ENCODE data around the gene PDE4D.

Gene PDE4D

DNA sequence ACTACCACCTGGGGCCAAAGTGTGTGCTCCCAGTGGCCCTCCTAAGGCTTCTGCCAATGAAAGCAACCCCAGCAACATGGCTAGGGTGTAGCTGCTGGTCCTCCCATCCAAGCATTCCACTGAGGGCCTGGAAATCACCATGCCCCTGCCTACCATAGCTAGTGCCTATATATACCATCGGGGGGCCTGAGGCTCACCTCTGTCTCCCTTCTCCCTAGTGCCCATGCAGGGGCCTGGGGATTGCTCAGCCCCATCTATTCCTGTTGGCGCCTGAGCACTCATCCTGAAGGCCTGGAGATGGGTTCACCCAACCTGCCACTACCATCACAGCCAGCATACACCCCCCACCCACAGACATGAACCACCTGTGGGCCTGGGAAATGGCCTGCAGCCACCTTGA, 943.3 kb downstream of the PDE4D start:
- H3K9me3 ChIP-seq (replicated peaks; ENCODE audit: insufficient read depth, low read length), result no peaks in the 10 kb centered on the region

DNA sequence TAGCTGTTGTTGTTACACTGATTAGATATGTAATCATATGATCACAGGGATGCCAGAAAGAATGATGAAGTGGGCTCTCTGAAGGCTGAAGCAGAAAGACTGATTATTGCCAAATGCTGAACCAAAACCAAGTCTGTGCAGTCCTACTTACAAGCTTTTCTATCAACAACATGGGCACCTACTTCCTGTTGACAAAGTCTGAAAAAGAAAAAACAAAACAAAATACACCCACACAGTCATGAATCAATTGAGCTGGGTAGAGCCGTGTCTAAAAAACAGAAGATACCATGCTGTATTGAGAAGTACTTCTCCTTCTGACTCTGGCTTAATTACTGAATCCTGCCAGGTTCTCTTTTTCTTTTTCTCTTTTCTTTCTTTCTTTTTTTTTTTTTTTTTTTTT, 947.3 kb downstream of the PDE4D start:
- H3K79me2 ChIP-seq (ENCODE audit: low read length), result no peaks in the 10 kb centered on the region
- no peak for TF ChIP-seq EZH2 (optimal IDR thresholded peaks at IDR 0.05; ENCODE audit: low read depth, low read length)
- TF ChIP-seq, protein P1, sequence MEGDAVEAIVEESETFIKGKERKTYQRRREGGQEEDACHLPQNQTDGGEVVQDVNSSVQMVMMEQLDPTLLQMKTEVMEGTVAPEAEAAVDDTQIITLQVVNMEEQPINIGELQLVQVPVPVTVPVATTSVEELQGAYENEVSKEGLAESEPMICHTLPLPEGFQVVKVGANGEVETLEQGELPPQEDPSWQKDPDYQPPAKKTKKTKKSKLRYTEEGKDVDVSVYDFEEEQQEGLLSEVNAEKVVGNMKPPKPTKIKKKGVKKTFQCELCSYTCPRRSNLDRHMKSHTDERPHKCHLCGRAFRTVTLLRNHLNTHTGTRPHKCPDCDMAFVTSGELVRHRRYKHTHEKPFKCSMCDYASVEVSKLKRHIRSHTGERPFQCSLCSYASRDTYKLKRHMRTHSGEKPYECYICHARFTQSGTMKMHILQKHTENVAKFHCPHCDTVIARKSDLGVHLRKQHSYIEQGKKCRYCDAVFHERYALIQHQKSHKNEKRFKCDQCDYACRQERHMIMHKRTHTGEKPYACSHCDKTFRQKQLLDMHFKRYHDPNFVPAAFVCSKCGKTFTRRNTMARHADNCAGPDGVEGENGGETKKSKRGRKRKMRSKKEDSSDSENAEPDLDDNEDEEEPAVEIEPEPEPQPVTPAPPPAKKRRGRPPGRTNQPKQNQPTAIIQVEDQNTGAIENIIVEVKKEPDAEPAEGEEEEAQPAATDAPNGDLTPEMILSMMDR (IDR thresholded peaks at IDR 0.05; ENCODE audit: low read length), result no peak
- TF ChIP-seq EZH2phosphoT487 (IDR thresholded peaks at IDR 0.05; ENCODE audit: low read length), result no peak
- H3K27ac ChIP-seq (ENCODE audit: low read length), result no peak overlapping the region
- no peaks in the 10 kb centered on the region for H3F3A ChIP-seq (ENCODE audit: insufficient read depth, low read length)
- no peak overlapping the region for H3K4me2 ChIP-seq (ENCODE audit: low read depth, low read length)
- H3K4me1 ChIP-seq (ENCODE audit: low read length), result no peaks in the 10 kb centered on the region
- no peaks in the 10 kb centered on the region for H3K36me3 ChIP-seq (replicated peaks; ENCODE audit: insufficient read depth, low read length)
- H3K9ac ChIP-seq (ENCODE audit: low read length), result no peak overlapping the region
- DNase-seq, result no peak
- H3K9me3 ChIP-seq (replicated peaks; ENCODE audit: insufficient read depth, low read length), result no peaks in the 10 kb centered on the region
- no peak overlapping the region for H3K4me3 ChIP-seq (ENCODE audit: low read length)
- no peaks in the 10 kb centered on the region for H3K9me2 ChIP-seq (replicated peaks; ENCODE audit: insufficient read depth, low read length)
- no peak overlapping the region for H2AFZ ChIP-seq (ENCODE audit: low read length)
- H3K27me3 ChIP-seq (replicated peaks; ENCODE audit: insufficient read depth, low read length), result no peaks in the 10 kb centered on the region
- no peaks in the 10 kb centered on the region for H4K20me1 ChIP-seq (ENCODE audit: insufficient read depth, low read length)

More for the DNA sequence above, 943.3 kb downstream of the PDE4D start:
- Histone ChIP-seq H3K9ac (ENCODE audit: low read length) (no peak overlapping the region), H4K20me1 (ENCODE audit: insufficient read depth, low read length) (no peaks in the 10 kb centered on the region), H3K4me1 (ENCODE audit: low read length) (no peaks in the 10 kb centered on the region), H3K4me2 (ENCODE audit: low read depth, low read length) (no peak overlapping the region), H3K36me3 (replicated peaks; ENCODE audit: insufficient read depth, low read length) (no peaks in the 10 kb centered on the region), H3F3A (ENCODE audit: insufficient read depth, low read length) (no peaks in the 10 kb centered on the region), H3K27me3 (replicated peaks; ENCODE audit: insufficient read depth, low read length) (no peaks in the 10 kb centered on the region), H3K9me2 (replicated peaks; ENCODE audit: insufficient read depth, low read length) (no peaks in the 10 kb centered on the region), H3K79me2 (ENCODE audit: low read length) (no peaks in the 10 kb centered on the region), H3K4me3 (ENCODE audit: low read length) (no peak overlapping the region), H3K27ac (ENCODE audit: low read length) (no peak overlapping the region), H2AFZ (ENCODE audit: low read length) (no peak overlapping the region)
- TF ChIP-seq EZH2phosphoT487 (IDR thresholded peaks at IDR 0.05; ENCODE audit: low read length), result no peak
- no peak for TF ChIP-seq EZH2 (optimal IDR thresholded peaks at IDR 0.05; ENCODE audit: low read depth, low read length)
- TF ChIP-seq, protein P1 (IDR thresholded peaks at IDR 0.05; ENCODE audit: low read length), result no peak
- DNase-seq, result no peak

DNA sequence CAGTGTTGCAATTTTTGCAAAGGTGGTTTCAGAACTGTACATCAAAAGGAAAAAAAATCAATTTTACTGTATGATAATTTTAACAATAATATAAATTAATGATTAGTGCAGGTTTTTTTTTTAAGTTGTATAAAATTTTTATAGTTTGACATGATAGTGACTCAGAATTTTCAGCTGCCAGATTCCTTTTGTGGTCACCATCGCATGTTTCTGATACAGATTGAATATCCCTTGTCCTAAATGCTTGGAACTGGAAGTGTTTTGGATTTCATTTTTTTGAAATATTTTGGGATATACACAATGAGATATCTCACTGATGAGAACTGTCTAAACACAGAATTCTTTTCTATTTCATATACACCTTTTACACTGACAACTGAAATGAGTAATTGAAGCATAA, 949.3 kb downstream of the PDE4D start:
- Histone ChIP-seq H3K4me1 (ENCODE audit: low read length) (no peaks in the 10 kb centered on the region), H3K4me2 (ENCODE audit: low read depth, low read length) (no peak overlapping the region), H3K79me2 (ENCODE audit: low read length) (no peaks in the 10 kb centered on the region), H3K36me3 (replicated peaks; ENCODE audit: insufficient read depth, low read length) (no peaks in the 10 kb centered on the region), H3K27me3 (replicated peaks; ENCODE audit: insufficient read depth, low read length) (no peaks in the 10 kb centered on the region), H3K4me3 (ENCODE audit: low read length) (no peak overlapping the region), H3F3A (ENCODE audit: insufficient read depth, low read length) (no peaks in the 10 kb centered on the region), H2AFZ (ENCODE audit: low read length) (no peak overlapping the region), H4K20me1 (ENCODE audit: insufficient read depth, low read length) (no peaks in the 10 kb centered on the region), H3K9ac (ENCODE audit: low read length) (no peak overlapping the region), H3K27ac (ENCODE audit: low read length) (no peak overlapping the region), H3K9me3 (replicated peaks; ENCODE audit: insufficient read depth, low read length) (no peaks in the 10 kb centered on the region), H3K9me2 (replicated peaks; ENCODE audit: insufficient read depth, low read length) (no peaks in the 10 kb centered on the region)
- DNase-seq, result no peak
- TF ChIP-seq EZH2phosphoT487 (IDR thresholded peaks at IDR 0.05; ENCODE audit: low read length), result no peak
- TF ChIP-seq, protein P1 (IDR thresholded peaks at IDR 0.05; ENCODE audit: low read length), result no peak
- no peak for TF ChIP-seq EZH2 (optimal IDR thresholded peaks at IDR 0.05; ENCODE audit: low read depth, low read length)

Measured in MM.1S (cell line).